Fibroblast of skin of scalp (primary cell): ENCODE measurements around the gene CCDC85C.

Source experiments
- DNase-seq: peaks from one replicate; pipeline ENCODE4 v3.0.0-alpha.2; 2013

The CCDC85C gene

GRCh38 chr14:99570544-99571302 is 33.3 kb downstream of the CCDC85C start:
- DNase-seq, result no peak

- DNase-seq, result no peak
Observed at GRCh38 chr14:99569725-99570543, 34.1 kb downstream of the CCDC85C start.

GRCh38 chr14:99568567-99569560 is 35.1 kb downstream of the CCDC85C start:
- DNase-seq, result peak; percentile 82

GRCh38 chr14:99566390-99567354 is 37.3 kb downstream of the CCDC85C start:
- DNase-seq, result no peak

GRCh38 chr14:99566009-99566389 is 38.0 kb downstream of the CCDC85C start:
- no peak for DNase-seq

GRCh38 chr14:99565383-99565782 is 38.6 kb downstream of the CCDC85C start:
- no peak for DNase-seq

- DNase-seq, result no peak
Observed at GRCh38 chr14:99564926-99565259, 39.1 kb downstream of the CCDC85C start.

GRCh38 chr14:99564256-99564925 is 39.6 kb downstream of the CCDC85C start:
- DNase-seq, result peak; percentile 68

- DNase-seq, result no peak
Observed at GRCh38 chr14:99563749-99564129, 40.3 kb downstream of the CCDC85C start.

- DNase-seq, result peak; percentile 50
Observed at GRCh38 chr14:99562856-99563748, 40.9 kb downstream of the CCDC85C start.

- no peak for DNase-seq
Observed at GRCh38 chr14:99561864-99562263, 42.1 kb downstream of the CCDC85C start.

- DNase-seq, result no peak
Observed at GRCh38 chr14:99560922-99561683, 42.9 kb downstream of the CCDC85C start.

GRCh38 chr14:99560403-99560802 is 43.6 kb downstream of the CCDC85C start:
- no peak for DNase-seq

GRCh38 chr14:99559286-99559990 is 44.6 kb downstream of the CCDC85C start:
- DNase-seq, result peak; percentile 73

GRCh38 chr14:99556134-99556791 is 47.7 kb downstream of the CCDC85C start:
- no peak for DNase-seq

- no peak for DNase-seq
Observed at GRCh38 chr14:99554757-99555531, 49.1 kb downstream of the CCDC85C start.

GRCh38 chr14:99554184-99554583 is 49.8 kb downstream of the CCDC85C start:
- DNase-seq, result no peak
